Activated CD4-positive, CD25-positive, alpha-beta regulatory T cell (primary cell): Measurements from ENCODE around the gene DEDD.

Experiments
- DNase-seq, 4 experiments: peaks; one replicate each; lab custom pipeline; 2025; lab: John Stamatoyannopoulos, UW

Gene DEDD

GRCh38 chr1:161091796-161092507, 40.5 kb downstream of the DEDD start:
- DNase-seq = no peak

GRCh38 chr1:161091093-161091492, 41.4 kb downstream of the DEDD start:
- no peak for DNase-seq

GRCh38 chr1:161090617-161091016, 41.9 kb downstream of the DEDD start:
- no peak for DNase-seq

- no peak for DNase-seq
Measured at GRCh38 chr1:161089938-161090337, 42.5 kb downstream of the DEDD start.

- DNase-seq = no peak
Measured at GRCh38 chr1:161089251-161089924, 43.1 kb downstream of the DEDD start, which contains the start of gene NECTIN4. Gene NECTIN4 (minus strand): TSS chr1:161089558. CDS start chr1:161089296, 262 bp downstream.

GRCh38 chr1:161088587-161089110, 43.8 kb downstream of the DEDD start:
- no peak for DNase-seq

- no peak for DNase-seq
Measured at GRCh38 chr1:161086457-161086856, 46.0 kb downstream of the DEDD start.

GRCh38 chr1:161085165-161085564, 47.3 kb downstream of the DEDD start:
- no peak for DNase-seq

- no peak for DNase-seq
Measured at GRCh38 chr1:161084597-161084988, 47.9 kb downstream of the DEDD start.

GRCh38 chr1:161083748-161084596, 48.5 kb downstream of the DEDD start:
- DNase-seq = no peak

- DNase-seq = no peak
Measured at GRCh38 chr1:161082996-161083747, 49.3 kb downstream of the DEDD start.

GRCh38 chr1:161082483-161082882, 50.0 kb downstream of the DEDD start:
- no peak for DNase-seq

- DNase-seq = no peak
Measured at GRCh38 chr1:161081519-161081918, 50.9 kb downstream of the DEDD start.

- DNase-seq = no peak
Measured at GRCh38 chr1:161080441-161081405, 51.7 kb downstream of the DEDD start.

GRCh38 chr1:161079436-161080110, 52.9 kb downstream of the DEDD start:
- DNase-seq = no peak

GRCh38 chr1:161077426-161077825, 55.0 kb downstream of the DEDD start:
- no peak for DNase-seq

- no peak for DNase-seq
Measured at GRCh38 chr1:161076410-161076809, 56.1 kb downstream of the DEDD start.

GRCh38 chr1:161074676-161075368, 57.6 kb downstream of the DEDD start:
- DNase-seq = no peak

- no peak for DNase-seq
Measured at GRCh38 chr1:161073474-161074121, 58.9 kb downstream of the DEDD start.
